ENCODE measurements around the gene ESR1.

GRCh38 chr6:152176268-152176667 is 368.8 kb downstream of the ESR1 start:
- TF ChIP-seq CTCF (IDR thresholded peaks at IDR 0.05) (no peak), POLR2A (IDR thresholded peaks at IDR 0.05) (no peak), POLR2AphosphoS5 (IDR thresholded peaks at IDR 0.05) (no peak)

Measured in breast epithelium (tissue), 3 donors.